ENCODE data around the gene OR1F1. TPM values are rescaled to one million over a fixed set of nuclear protein-coding genes. Genes with fewer than 3 reads are reported as not detected.

The OR1F1 gene
- total RNA-seq, 4 donors from 2014 or later: not detected

GRCh38 chr16:3157229-3158025, 30.6 kb upstream of the OR1F1 start:
- DNase-seq: no peak
- H3K4me1 ChIP-seq: peaks cover 3 to 15% of the 10 kb centered on the region in 2 donors
- intact Hi-C loops (cut with DNase I; ENCODE audit: low total_unique reads): loop anchor here (1.0 to 10.0 kb wide), 2 partner anchors 7 to 347 kb away; partner anchors contain the start of gene CLUAP1
- H3K27ac ChIP-seq: peak overlapping the region; percentile 74 to 80 (median 75)
- no peaks in the 10 kb centered on the region for H3K36me3 ChIP-seq
- no peaks in the 10 kb centered on the region for H3K9me3 ChIP-seq
- in situ Hi-C loops (cut with MboI; ENCODE audit: low sequenced_read_pairs in 4 of 4): no loop called here
- H3K27me3 ChIP-seq: peaks cover 47 to 69% (median 58%) of the 10 kb centered on the region in 3 donors
- H3K4me3 ChIP-seq: peak overlapping the region; percentile 60 to 92 (median 70)
- TF ChIP-seq POLR2A (IDR thresholded peaks at IDR 0.05): no peak
- TF ChIP-seq, protein P1, sequence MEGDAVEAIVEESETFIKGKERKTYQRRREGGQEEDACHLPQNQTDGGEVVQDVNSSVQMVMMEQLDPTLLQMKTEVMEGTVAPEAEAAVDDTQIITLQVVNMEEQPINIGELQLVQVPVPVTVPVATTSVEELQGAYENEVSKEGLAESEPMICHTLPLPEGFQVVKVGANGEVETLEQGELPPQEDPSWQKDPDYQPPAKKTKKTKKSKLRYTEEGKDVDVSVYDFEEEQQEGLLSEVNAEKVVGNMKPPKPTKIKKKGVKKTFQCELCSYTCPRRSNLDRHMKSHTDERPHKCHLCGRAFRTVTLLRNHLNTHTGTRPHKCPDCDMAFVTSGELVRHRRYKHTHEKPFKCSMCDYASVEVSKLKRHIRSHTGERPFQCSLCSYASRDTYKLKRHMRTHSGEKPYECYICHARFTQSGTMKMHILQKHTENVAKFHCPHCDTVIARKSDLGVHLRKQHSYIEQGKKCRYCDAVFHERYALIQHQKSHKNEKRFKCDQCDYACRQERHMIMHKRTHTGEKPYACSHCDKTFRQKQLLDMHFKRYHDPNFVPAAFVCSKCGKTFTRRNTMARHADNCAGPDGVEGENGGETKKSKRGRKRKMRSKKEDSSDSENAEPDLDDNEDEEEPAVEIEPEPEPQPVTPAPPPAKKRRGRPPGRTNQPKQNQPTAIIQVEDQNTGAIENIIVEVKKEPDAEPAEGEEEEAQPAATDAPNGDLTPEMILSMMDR (IDR thresholded peaks at IDR 0.05 in 4 of 5, conservative IDR thresholded peaks at IDR 0.05 in 1 of 5): no peak
- peak; percentile 6 for ATAC-seq

DNA sequence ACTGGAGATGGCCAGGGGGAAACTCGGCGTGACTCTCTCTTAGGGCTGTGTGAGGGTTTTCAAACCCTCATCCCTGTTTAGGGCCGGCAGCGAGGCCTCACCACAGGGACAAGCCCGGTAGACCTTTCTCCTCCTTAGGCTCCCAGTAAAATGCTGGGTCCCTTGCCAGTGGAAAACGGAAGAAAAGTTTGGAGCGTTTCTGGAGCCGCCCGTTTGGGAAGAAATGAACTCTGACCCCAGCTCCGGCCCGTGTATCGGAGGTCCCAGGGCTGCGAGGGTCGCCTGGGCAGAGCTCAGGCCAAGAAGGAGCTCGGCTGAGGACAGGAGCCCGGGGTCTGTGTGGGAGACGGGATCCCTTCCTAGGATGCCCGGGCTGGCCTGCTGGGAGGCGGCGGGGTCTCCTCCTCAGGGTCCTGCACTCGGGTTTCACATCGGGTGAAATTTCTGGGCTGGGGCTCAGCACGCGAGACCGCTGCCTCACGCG, 29.9 kb upstream of the OR1F1 start:
- in situ Hi-C loops (cut with MboI; ENCODE audit: low sequenced_read_pairs in 4 of 4): no loop called here
- TF ChIP-seq POLR2A (IDR thresholded peaks at IDR 0.05): no peak
- TF ChIP-seq, protein P1 (IDR thresholded peaks at IDR 0.05 in 4 of 5, conservative IDR thresholded peaks at IDR 0.05 in 1 of 5): no peak
- no peaks in the 10 kb centered on the region for H3K36me3 ChIP-seq
- peak overlapping the region; percentile 60 to 92 (median 70) for H3K4me3 ChIP-seq
- ATAC-seq (peak; percentile 23 to 48), DNase-seq (no peak)
- peaks cover 3 to 15% of the 10 kb centered on the region in 2 donors for H3K4me1 ChIP-seq
- no peaks in the 10 kb centered on the region for H3K9me3 ChIP-seq
- intact Hi-C loops (cut with DNase I; ENCODE audit: low total_unique reads): loop anchor here (1.0 to 10.0 kb wide), 2 partner anchors 8 to 347 kb away; partner anchors contain the start of gene CLUAP1
- H3K27ac ChIP-seq: peak overlapping the region; percentile 74 to 80 (median 75)
- H3K27me3 ChIP-seq: peaks cover 51 to 69% (median 59%) of the 10 kb centered on the region in 3 donors

GRCh38 chr16:3158510-3159314, 29.3 kb upstream of the OR1F1 start:
- Histone ChIP-seq H3K9me3 (no peaks in the 10 kb centered on the region), H3K27me3 (peaks cover 57 to 62% (median 62%) of the 10 kb centered on the region in 3 donors), H3K4me3 (peak overlapping the region; percentile 60 to 92 (median 70)), H3K27ac (peak overlapping the region; percentile 74 to 80 (median 75)), H3K4me1 (peaks cover 3 to 15% of the 10 kb centered on the region in 2 donors), H3K36me3 (no peaks in the 10 kb centered on the region)
- in situ Hi-C loops (cut with MboI; ENCODE audit: low sequenced_read_pairs in 4 of 4): no loop called here
- intact Hi-C loops (cut with DNase I; ENCODE audit: low total_unique reads): loop anchor here (1.0 to 10.0 kb wide), 2 partner anchors 8 to 346 kb away; partner anchors contain the start of gene CLUAP1
- peak in 1 of 2 donors; percentile 32 for TF ChIP-seq POLR2A (IDR thresholded peaks at IDR 0.05)
- TF ChIP-seq, protein P1 (IDR thresholded peaks at IDR 0.05 in 4 of 5, conservative IDR thresholded peaks at IDR 0.05 in 1 of 5): no peak
- ATAC-seq: peak; percentile 70 to 75
- peak in 1 of 2 donors; percentile 62 for DNase-seq

DNA sequence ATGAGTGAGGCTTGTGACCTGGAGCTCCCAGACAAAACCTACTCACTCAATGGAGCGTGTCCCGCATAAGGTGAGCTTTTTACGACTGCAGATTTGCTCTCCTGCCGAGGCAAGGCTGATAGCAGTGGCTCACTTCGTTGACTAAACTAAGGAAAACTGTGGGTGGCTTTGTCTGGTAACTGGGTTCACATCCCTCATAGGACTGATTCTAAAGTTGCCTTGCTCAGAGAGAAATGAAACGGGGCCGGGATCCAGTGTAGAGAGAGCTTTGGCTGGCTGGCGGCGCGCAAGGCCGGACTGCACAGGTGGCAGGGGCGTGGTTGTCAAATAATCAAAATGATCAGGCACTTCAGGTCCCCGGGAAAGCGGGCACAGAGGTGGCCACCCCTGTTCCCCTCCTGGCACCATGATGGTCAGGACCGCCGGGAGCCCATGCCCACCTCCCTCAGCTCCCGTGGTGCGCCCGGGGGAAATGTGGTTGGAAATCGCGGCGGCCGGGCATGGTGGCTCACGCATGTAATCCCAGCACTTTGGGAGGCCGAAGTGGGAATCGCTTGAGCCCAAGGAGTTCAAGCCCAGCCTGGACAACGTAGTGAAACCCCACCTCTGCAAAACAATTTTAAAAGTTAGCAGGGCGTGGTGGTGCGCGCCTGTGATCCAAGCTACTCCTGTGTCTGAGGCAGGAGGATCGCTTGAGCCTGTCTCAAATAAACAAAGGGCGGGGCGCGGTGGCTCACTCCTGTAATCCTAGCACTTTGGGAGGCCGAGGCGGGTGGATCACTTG, 26.6 kb upstream of the OR1F1 start:
- Histone ChIP-seq H3K9me3 (no peaks in the 10 kb centered on the region), H3K27me3 (peaks cover 58 to 62% (median 58%) of the 10 kb centered on the region in 3 donors), H3K4me3 (no peak overlapping the region), H3K36me3 (no peaks in the 10 kb centered on the region), H3K27ac (no peak overlapping the region), H3K4me1 (peaks cover 8 to 15% of the 10 kb centered on the region in 2 donors)
- ATAC-seq (no peak), DNase-seq (no peak)
- intact Hi-C loops (cut with DNase I; ENCODE audit: low total_unique reads): no loop called here
- in situ Hi-C loops (cut with MboI; ENCODE audit: low sequenced_read_pairs in 4 of 4): loop anchor here in 1 of 4 donors (10.0 kb wide), 1 partner anchor 97 kb away; the partner anchor contains the start of gene IL32
- TF ChIP-seq POLR2A (IDR thresholded peaks at IDR 0.05): no peak
- TF ChIP-seq, protein P1 (IDR thresholded peaks at IDR 0.05 in 4 of 5, conservative IDR thresholded peaks at IDR 0.05 in 1 of 5): no peak
